ENCODE measurements around the gene ATP23.

ATP23 gene, protein sequence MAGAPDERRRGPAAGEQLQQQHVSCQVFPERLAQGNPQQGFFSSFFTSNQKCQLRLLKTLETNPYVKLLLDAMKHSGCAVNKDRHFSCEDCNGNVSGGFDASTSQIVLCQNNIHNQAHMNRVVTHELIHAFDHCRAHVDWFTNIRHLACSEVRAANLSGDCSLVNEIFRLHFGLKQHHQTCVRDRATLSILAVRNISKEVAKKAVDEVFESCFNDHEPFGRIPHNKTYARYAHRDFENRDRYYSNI

DNA sequence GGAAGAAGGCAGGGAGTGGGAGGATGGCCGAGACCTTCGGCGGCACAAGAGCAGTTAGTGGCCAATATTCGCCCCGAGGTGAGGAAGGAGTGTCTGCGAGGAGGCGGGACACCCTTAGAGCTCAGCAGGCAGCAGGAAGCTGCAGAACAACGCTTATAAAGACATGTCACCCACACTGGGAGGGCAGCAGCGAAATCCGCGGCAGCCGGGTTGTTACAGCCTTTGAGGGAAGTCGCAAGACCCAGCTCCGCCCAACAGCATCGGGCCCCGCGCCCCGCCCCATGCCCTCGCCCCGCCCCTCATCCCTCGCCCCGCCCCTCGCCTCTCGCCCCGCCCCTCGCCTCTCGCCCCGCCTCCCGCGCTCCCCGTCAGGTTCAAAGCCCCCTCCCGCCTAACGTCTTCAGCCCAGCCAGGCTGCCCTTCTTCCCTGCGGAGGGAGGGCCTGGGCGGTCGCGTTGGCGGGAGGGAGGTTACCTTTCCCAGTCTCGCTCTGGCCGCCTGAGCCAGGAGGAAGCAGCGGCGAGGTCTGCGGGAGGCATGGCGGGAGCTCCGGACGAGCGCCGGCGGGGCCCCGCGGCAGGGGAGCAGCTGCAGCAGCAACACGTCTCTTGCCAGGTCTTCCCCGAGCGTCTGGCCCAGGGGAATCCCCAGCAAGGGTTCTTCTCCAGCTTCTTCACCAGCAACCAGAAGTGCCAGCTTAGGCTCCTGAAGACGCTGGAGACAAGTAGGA lies at the start of gene ATP23:
ATP23 (plus strand) TSS at position 403 of the 730 bp plus-strand sequence; CDS start at position 538, 135 bp downstream.
- peak; percentile 64 for DNase-seq

- DNase-seq = no peak
Observed at GRCh38 chr12:57892232-57892972, 49.0 kb upstream of the ATP23 start.

DNA sequence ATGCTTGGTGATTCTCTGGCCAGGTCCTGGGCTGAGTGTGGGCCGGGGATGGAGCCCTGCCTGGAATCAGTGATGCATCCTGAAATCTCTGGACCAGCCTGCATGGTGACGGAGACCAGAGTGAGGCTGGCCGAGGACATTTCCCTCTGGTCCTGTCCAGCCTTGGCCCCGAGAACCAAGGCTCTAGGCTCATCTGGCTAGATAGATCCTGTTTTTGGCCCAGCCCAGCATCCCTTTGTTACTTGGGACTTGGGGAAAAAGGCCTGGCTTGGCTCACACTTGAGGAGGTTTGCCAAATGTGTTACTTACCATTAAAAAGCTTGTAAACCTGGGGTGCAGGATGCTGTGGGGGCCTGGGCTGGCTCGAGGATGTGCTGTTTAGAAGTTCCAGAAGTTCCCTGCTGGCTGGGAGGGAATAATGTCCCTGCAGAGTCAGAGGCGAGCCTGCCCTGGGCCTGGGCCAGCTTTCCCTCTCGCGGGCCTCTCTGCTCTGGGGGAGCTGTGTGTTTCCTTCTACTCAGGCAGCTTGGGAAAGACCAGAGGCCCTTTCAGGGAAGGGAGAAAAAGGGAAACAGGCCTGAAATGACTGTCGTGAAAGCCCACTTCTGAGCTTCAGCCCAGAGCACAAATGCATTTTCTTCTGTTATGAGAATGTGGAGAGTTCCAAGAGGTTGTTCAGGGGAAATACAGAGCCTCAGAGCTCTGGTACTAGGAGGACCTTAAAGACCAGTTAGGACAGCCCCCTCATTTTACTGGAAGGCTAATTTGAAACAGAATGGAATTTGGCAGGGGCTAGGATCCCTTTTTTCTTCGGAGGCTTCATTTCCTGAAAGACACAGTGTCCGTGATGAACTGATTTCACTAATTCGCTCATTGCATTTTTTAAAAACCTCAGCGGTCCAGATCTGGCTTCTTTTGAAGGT lies 47.7 kb upstream of the ATP23 start:
- no peak for DNase-seq

DNA sequence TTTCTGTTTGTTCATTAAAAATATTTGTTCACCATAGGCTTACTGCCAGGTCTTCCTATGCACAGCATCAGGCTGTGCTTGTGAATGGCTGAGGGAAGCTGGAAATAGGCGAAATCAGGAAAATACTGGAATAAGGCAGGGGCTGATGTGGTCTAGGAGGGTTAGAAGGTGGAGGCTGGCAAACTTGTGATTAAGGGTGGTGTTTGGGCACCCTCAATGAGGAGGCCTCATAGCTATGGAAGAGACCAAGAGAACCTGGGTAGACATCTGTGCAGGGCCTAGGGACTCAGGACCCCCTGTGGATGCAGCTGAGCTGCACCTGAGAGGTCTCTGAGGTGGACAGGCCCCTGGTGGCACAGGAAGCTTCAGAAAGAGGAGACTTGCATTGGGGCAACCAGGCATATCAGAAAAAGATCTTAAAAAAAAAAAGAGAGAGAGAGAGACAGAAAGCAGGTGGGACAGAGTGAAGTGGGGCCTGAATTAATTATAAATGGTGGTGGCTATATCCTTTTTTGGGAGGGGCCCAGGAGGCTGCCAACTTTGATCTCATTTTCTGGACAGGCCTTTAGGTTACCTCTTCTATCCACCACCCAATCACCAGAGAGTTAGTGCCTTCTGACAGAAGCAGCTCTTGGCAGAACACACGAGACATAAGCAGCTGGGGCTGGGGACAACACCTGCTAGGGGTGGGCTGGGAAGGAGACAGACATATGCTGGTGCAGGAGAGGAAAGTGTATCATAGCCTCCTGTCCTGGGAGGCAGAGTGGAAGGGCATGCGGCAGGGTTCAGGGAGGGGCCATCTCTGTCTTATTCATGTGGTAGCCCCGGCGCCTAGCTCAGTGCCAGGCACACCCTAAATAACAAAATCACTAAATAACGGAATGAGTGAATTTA lies 46.7 kb upstream of the ATP23 start:
- peak; percentile 88 for DNase-seq

GRCh38 chr12:57895389-57896114 lies 45.8 kb upstream of the ATP23 start:
- DNase-seq = no peak

GRCh38 chr12:57896115-57896433 lies 45.3 kb upstream of the ATP23 start:
- no peak for DNase-seq

DNA sequence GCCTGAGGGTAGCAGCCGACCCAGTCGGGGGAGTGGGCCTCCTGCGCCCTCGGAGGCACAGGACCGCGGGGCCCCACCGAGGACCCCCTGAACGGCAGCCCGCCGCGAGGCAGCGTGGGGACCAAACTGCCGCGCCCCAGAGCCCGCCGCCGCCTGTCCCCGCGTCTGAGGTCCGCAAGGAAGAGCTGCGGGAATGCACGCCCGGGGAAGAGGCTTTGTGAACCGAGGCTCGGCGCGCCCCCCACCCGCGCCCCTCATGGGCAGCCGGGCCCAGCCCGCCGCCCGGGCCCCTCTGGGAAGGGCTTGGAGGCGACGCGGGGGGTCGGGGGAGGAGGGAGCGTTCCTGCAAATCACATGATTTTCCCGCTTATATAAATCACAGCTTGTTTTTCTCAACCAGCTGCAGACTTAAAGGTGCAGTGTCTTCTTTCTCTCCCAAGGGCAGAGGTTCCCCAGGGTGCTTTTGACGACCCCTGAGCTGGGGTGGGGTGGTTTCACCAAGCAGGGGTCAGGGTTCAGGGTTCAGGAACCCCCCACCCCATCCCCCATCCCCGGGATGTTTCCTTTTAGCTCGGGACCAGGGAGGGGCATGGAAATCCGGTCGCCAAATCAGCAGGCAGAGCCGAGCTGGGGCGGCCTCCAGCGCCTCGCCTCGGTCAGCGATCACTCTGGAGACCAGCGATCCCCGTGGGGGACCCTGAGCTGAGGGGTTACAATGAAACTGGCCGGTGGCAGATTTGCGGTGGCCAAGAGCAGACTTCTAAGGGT lies 44.7 kb upstream of the ATP23 start:
- DNase-seq = peak; percentile 29

DNA sequence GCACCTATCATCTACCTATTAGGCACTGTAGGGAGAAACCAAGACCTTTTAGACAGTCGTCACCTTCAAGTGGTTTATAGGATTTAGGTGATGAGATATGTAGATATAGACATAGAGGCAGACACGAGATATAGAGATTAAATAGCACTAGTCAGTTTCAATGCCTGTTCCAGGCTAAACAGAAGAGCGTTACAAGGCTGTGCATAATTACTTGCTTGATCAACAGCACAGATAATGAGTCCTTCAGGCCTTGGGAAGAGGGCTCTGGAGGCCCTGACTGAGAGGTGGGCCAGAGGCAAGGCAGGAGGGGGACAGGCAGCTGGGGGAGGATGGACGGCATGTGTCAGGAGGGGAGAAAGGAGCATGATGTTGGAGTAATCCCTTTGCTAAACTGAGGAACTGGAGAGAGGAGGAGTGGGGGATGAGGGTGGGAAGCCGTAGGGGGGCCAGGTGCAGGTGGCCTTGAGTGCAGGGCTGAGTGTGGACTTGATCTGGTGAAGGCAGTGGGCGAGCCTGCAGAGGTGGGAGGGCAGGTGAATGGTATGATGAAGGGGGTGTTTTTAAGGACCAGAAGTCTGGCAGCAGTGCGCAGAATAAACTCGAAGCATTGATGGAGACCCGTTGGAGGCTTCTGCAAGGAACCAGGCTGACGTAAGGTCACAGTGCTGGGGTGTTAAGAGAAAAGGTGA lies 43.9 kb upstream of the ATP23 start:
- peak; percentile 24 for DNase-seq

- DNase-seq = peak; percentile 29
Observed at GRCh38 chr12:57898308-57898970, 42.9 kb upstream of the ATP23 start.

- peak; percentile 47 for DNase-seq
Observed at GRCh38 chr12:57899010-57899662, 42.2 kb upstream of the ATP23 start.

DNA sequence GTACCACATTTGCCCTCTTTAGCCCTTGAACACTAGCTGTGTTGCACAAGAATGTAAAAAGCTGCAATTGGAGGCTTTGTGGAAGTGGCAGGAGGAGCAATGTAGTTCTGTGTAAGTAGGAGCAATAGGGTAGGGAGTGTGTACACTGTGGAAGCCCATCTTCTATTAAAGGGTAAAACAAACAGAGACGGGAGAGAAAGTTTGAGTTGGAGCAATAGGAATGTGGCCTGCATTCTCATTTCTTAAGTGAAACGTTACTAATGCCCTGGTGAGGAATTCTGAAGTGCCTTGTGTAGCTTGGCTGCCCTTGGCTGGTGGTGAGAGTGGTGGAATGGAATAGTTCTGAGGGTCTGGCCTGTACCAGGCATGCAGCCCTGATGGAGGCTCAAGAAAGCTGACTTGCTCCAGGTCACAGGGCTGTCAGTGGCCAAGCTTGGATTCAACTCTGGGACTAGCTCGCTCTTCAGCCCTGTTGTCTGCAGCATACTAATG lies 38.8 kb upstream of the ATP23 start:
- no peak for DNase-seq

GRCh38 chr12:57904426-57904825 lies 36.9 kb upstream of the ATP23 start:
- no peak for DNase-seq

- peak; percentile 86 for DNase-seq
Observed at GRCh38 chr12:57904848-57905811, 36.2 kb upstream of the ATP23 start.

GRCh38 chr12:57905812-57906475 lies 35.4 kb upstream of the ATP23 start:
- DNase-seq = no peak

- DNase-seq = no peak
Observed at GRCh38 chr12:57906821-57907220, 34.5 kb upstream of the ATP23 start.

DNA sequence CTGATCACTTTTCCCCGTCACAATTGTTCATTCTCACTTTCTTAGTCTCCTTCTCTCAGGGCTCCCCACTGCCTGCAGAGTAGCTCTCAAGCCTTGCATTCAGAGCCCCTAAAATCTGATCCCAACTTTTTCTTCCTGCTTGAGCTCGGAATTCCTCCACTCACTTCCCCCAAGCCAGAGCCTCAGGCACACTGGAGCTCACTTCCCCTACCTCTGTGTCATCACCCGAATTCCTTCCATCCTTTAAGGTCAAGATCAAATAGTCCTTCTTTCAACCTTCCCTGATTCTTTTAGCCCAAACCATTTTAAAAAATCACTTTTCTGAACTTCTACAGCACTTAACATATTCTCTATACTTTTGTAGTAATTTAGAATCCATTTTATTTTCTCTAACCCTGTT lies 34.1 kb upstream of the ATP23 start:
- no peak for DNase-seq

DNA sequence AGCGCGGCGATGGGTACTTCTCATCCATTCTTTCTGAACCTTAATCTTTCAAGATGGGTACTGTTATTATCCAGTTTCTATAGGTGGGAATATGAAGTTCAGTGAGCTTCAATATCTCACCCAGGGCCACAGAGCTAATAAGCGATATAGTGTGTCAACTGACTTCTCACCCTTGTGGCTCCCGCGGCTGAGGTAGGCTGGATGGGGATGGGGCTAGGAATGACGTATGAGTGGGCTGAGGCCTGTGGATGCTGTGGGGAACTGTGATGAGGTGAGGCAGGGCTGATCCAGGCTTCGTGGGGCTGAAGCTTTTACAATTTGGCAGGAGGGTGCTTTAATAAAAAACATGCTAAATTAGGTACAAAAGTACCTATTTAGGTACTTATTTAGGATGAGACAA lies 32.9 kb upstream of the ATP23 start:
- DNase-seq = no peak
